Astrocyte (in vitro differentiated cells and primary cell): ENCODE measurements around the gene MDFIC. TPM values are rescaled to one million over a fixed set of nuclear protein-coding genes. Genes with fewer than 3 reads are reported as not detected.
A peak's percentile ranks its signal among the peaks of the same experiment; 100 is the strongest.

Source experiments
- DNase-seq: peaks from one replicate; pipeline ENCODE4 v3.0.0-alpha.2; 2010; ENCODE audit warnings: low read depth
- FAIRE-seq: peaks from 2 replicates; lab custom pipeline; 2011; peaks lifted over from hg19 to GRCh38; lab: Jason Lieb, UNC
- H2AFZ ChIP-seq: 2 replicates; pipeline ENCODE4 v1.6.0; 2012; ENCODE audit warnings: low read depth, low read length, inconsistent platforms
- H3K27ac ChIP-seq: 2 replicates; pipeline ENCODE4 v1.5.1; 2011; ENCODE audit warnings: low read depth, low read length, inconsistent platforms
- H3K27me3 ChIP-seq: 2 replicates; pipeline ENCODE4 v1.6.0; 2011; ENCODE audit warnings: low read length, inconsistent platforms; ENCODE audit not compliant: insufficient read depth
- H3K36me3 ChIP-seq: 2 replicates; pipeline ENCODE4 v1.5.1; 2011; ENCODE audit warnings: low read length, inconsistent platforms; ENCODE audit not compliant: insufficient read depth
- H3K4me1 ChIP-seq: 2 replicates; pipeline ENCODE4 v1.5.1; 2011; ENCODE audit warnings: low read length, inconsistent platforms; ENCODE audit not compliant: insufficient read depth
- H3K4me2 ChIP-seq: 2 replicates; pipeline ENCODE4 v1.6.0; 2012; ENCODE audit warnings: low read length, inconsistent platforms
- H3K4me3 ChIP-seq: 2 replicates; pipeline ENCODE4 v1.5.1; 2011; ENCODE audit warnings: low read depth, mild to moderate bottlenecking, low read length, inconsistent platforms; ENCODE audit not compliant: insufficient read depth
- H3K79me2 ChIP-seq: 2 replicates; pipeline ENCODE4 v1.6.0; 2012; ENCODE audit warnings: mild to moderate bottlenecking, low read length, inconsistent platforms; ENCODE audit not compliant: insufficient read depth
- H3K9ac ChIP-seq: 2 replicates; pipeline ENCODE4 v1.6.0; 2012; ENCODE audit warnings: mild to moderate bottlenecking, low read length, inconsistent platforms
- H3K9me3 ChIP-seq: 2 replicates; pipeline ENCODE4 v1.5.1; 2012; ENCODE audit warnings: low read depth, mild to moderate bottlenecking, low read length, inconsistent platforms; ENCODE audit not compliant: insufficient read depth
- H4K20me1 ChIP-seq: 2 replicates; pipeline ENCODE4 v1.6.0; 2012; ENCODE audit warnings: low read length, inconsistent platforms; ENCODE audit not compliant: insufficient read depth
- H3K27ac Mint-ChIP-seq: one replicate; pipeline ENCODE4 v1.8.0; 2021; ENCODE audit warnings: mild to moderate bottlenecking, mixed read lengths; ENCODE audit not compliant: unreplicated experiment
- H3K27me3 Mint-ChIP-seq: one replicate; pipeline ENCODE4 v1.8.0; 2021; ENCODE audit warnings: low read depth, mixed read lengths; ENCODE audit not compliant: unreplicated experiment
- H3K36me3 Mint-ChIP-seq: one replicate; pipeline ENCODE4 v1.8.0; 2021; ENCODE audit warnings: low read depth, mixed read lengths; ENCODE audit not compliant: unreplicated experiment
- H3K4me1 Mint-ChIP-seq: one replicate; pipeline ENCODE4 v1.8.0; 2021; ENCODE audit warnings: low read depth, mixed read lengths; ENCODE audit not compliant: unreplicated experiment
- H3K4me3 Mint-ChIP-seq: one replicate; pipeline ENCODE4 v1.8.0; 2021; ENCODE audit warnings: mild to moderate bottlenecking, moderate library complexity, mixed read lengths; ENCODE audit not compliant: unreplicated experiment
- H3K9me3 Mint-ChIP-seq: one replicate; pipeline ENCODE4 v1.8.0; 2021; ENCODE audit warnings: mild to moderate bottlenecking, mixed read lengths; ENCODE audit not compliant: unreplicated experiment
- EZH2 ChIP-seq: IDR thresholded peaks from 2 replicates; pipeline ENCODE4 v1.6.1; 2012; ENCODE audit warnings: mild to moderate bottlenecking, low read length, inconsistent platforms; ENCODE audit not compliant: insufficient read depth
- total RNA-seq: library from RNA; stranded (reverse); gene quantifications from 2 replicates; pipeline ENCODE4 v1.2.1, GENCODE V29; 2021
- TF ChIP-seq, protein P1 (sequence below): IDR thresholded peaks from 2 replicates; pipeline ENCODE4 v1.5.1; 2011; ENCODE audit warnings: low read depth, mild to moderate bottlenecking, inconsistent platforms, low read length, moderate library complexity; ENCODE audit not compliant: insufficient read depth

MDFIC gene
- total RNA-seq, 1 donor from 2014 or later, result 20.3 TPM

DNA sequence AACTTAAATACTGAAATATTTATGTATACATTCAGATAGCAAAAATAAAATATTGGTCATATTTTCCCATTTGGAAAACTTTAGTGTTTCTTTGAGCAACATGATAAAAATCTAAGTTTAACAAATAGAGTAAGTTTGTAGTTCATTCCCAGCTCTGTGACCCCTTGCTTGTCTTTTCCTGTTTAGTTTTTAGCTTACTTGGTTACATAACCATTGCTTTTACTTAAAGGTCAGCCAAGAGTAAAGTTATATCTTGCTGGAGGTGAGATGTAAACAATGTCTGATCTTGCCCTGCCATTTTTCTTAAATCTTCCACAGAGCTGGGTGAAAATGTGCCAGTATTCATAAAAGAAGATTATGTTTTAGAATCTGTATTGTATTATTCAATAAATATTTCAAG lies 46.7 kb upstream of the MDFIC start:
- no peaks in the 10 kb centered on the region for H3K4me1 Mint-ChIP-seq
- FAIRE-seq, result no peak
- Histone ChIP-seq H4K20me1 (no peaks in the 10 kb centered on the region), H3K4me3 (no peak overlapping the region), H3K9ac (no peak overlapping the region), H3K4me1 (peaks cover 2% of the 10 kb centered on the region), H2AFZ (no peak overlapping the region), H3K36me3 (no peaks in the 10 kb centered on the region), H3K27ac (no peak overlapping the region), H3K27me3 (no peaks in the 10 kb centered on the region), H3K9me3 (no peaks in the 10 kb centered on the region), H3K79me2 (no peaks in the 10 kb centered on the region), H3K4me2 (no peak overlapping the region)
- peaks cover 14% of the 10 kb centered on the region for H3K9me3 Mint-ChIP-seq
- TF ChIP-seq, protein P1, sequence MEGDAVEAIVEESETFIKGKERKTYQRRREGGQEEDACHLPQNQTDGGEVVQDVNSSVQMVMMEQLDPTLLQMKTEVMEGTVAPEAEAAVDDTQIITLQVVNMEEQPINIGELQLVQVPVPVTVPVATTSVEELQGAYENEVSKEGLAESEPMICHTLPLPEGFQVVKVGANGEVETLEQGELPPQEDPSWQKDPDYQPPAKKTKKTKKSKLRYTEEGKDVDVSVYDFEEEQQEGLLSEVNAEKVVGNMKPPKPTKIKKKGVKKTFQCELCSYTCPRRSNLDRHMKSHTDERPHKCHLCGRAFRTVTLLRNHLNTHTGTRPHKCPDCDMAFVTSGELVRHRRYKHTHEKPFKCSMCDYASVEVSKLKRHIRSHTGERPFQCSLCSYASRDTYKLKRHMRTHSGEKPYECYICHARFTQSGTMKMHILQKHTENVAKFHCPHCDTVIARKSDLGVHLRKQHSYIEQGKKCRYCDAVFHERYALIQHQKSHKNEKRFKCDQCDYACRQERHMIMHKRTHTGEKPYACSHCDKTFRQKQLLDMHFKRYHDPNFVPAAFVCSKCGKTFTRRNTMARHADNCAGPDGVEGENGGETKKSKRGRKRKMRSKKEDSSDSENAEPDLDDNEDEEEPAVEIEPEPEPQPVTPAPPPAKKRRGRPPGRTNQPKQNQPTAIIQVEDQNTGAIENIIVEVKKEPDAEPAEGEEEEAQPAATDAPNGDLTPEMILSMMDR, result no peak
- no peak for TF ChIP-seq EZH2
- H3K27me3 Mint-ChIP-seq, result no peaks in the 10 kb centered on the region
- no peak overlapping the region for H3K4me3 Mint-ChIP-seq
- no peak for DNase-seq
- H3K27ac Mint-ChIP-seq, result no peak overlapping the region
- H3K36me3 Mint-ChIP-seq, result no peaks in the 10 kb centered on the region

DNA sequence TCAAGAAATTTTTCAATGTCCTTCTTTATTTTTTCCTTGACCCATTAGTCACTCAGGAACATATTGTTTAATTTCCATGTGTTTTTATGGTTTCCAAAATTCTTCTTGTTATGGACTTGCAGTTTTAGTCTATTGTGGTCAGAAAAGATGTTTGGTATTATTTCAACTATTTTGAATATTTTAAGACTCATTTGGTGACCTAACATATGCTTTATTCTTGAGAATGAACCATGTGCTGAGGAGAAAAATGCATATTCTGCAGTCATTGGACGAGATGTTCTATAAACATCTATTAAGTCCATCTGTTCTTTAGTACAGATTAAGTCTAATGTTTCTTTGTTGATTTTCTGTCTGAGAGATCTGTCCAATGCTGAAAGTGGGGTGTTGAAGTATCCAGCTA lies 42.3 kb upstream of the MDFIC start:
- FAIRE-seq (peak; percentile 75), DNase-seq (peak; percentile 57)
- H3K27me3 Mint-ChIP-seq, result no peaks in the 10 kb centered on the region
- H3K36me3 Mint-ChIP-seq, result no peaks in the 10 kb centered on the region
- no peak overlapping the region for H3K27ac Mint-ChIP-seq
- Histone ChIP-seq H3K27ac (no peak overlapping the region), H4K20me1 (no peaks in the 10 kb centered on the region), H3K4me1 (no peaks in the 10 kb centered on the region), H3K4me2 (no peak overlapping the region), H3K4me3 (no peak overlapping the region), H2AFZ (no peak overlapping the region), H3K9me3 (no peaks in the 10 kb centered on the region), H3K79me2 (no peaks in the 10 kb centered on the region), H3K36me3 (no peaks in the 10 kb centered on the region), H3K27me3 (no peaks in the 10 kb centered on the region), H3K9ac (no peak overlapping the region)
- no peaks in the 10 kb centered on the region for H3K4me1 Mint-ChIP-seq
- H3K9me3 Mint-ChIP-seq, result peaks cover 14% of the 10 kb centered on the region
- H3K4me3 Mint-ChIP-seq, result no peak overlapping the region
- TF ChIP-seq EZH2, result no peak
- TF ChIP-seq, protein P1, result no peak

DNA sequence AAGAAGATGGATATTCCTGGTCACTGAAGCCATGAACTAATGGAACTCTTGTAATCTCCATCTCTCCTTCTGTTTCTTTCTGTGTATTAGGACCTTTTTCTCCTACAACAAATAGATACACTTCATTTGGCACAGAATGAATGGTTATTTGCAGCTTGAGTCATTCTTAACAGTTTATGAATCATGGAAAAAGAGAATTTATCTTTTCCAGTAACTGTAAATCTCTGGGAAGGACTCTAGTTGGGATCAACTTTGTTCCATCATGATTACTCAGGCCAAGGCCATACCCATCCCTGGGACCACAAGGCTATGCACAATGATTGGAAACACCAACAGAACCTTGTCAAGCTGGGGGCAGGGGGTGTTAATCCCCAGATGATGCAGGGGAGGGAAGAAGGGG lies 36.1 kb upstream of the MDFIC start:
- no peak overlapping the region for H3K4me3 ChIP-seq
- peaks cover 7% of the 10 kb centered on the region for H3K4me1 Mint-ChIP-seq
- no peaks in the 10 kb centered on the region for H3K9me3 Mint-ChIP-seq
- H3K4me3 Mint-ChIP-seq, result no peak overlapping the region
- H3K79me2 ChIP-seq, result no peaks in the 10 kb centered on the region
- H2AFZ ChIP-seq, result no peak overlapping the region
- no peaks in the 10 kb centered on the region for H3K36me3 Mint-ChIP-seq
- FAIRE-seq (peak; percentile 55), DNase-seq (peak; percentile 69)
- no peaks in the 10 kb centered on the region for H3K27me3 ChIP-seq
- H3K27me3 Mint-ChIP-seq, result no peaks in the 10 kb centered on the region
- H3K27ac ChIP-seq, result no peak overlapping the region
- TF ChIP-seq, protein P1, result no peak
- no peak for TF ChIP-seq EZH2
- no peak overlapping the region for H3K27ac Mint-ChIP-seq
- H3K9ac ChIP-seq, result no peak overlapping the region
- peaks cover 3% of the 10 kb centered on the region for H3K4me1 ChIP-seq
- no peaks in the 10 kb centered on the region for H3K36me3 ChIP-seq
- H4K20me1 ChIP-seq, result no peaks in the 10 kb centered on the region
- H3K9me3 ChIP-seq, result no peaks in the 10 kb centered on the region
- no peak overlapping the region for H3K4me2 ChIP-seq
